ENCODE data around the gene PAQR7.

The PAQR7 gene

DNA sequence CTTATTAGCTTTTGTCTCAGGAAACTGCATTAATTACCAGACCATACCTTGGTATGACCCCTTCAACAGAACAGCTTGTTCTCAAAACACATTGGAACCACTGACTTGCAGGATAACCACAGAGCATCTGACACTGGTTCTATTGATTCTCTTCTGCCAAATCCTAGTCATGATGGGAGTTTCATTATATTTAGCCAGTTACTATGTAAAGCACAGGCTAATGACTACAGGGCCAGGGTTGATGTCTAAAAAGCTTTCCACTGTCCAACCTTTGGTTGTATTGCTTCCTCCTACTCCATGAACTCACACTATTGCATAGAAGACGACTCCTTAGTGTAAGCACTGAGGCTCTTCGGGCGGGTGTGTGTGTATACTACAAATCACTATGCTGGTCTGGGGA is 27.0 kb upstream of the PAQR7 start:
- peak; percentile 74 for DNase-seq (ENCODE audit: low spot score)

DNA sequence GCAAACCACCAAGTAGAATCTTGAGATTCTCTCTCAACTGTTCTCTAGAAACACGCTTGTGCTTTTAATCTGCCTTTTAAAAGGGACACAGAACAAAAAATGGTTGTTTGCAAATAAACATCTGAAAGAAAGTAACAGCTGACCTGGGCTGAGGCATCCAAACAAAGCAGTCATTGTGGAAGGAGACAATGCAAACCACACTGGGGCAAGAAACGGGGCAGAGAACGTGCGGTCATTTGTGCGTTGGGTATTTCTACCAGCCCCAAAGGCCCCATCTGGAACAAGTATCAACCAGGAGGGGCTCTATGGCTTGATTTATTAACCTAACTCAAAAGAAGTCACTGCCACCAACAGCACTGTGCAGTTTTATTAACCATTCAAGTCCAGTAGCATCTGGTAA is 24.7 kb upstream of the PAQR7 start:
- DNase-seq (ENCODE audit: low spot score): peak; percentile 97

- DNase-seq (ENCODE audit: low spot score): peak; percentile 77
Observed at GRCh38 chr1:25899792-25900191, 24.3 kb upstream of the PAQR7 start.

GRCh38 chr1:25898223-25899015 is 22.9 kb upstream of the PAQR7 start:
- DNase-seq (ENCODE audit: low spot score): no peak

GRCh38 chr1:25897754-25898153 is 22.2 kb upstream of the PAQR7 start:
- DNase-seq (ENCODE audit: low spot score): peak; percentile 42

GRCh38 chr1:25896266-25896665 is 20.8 kb upstream of the PAQR7 start:
- DNase-seq (ENCODE audit: low spot score): peak; percentile 51

DNA sequence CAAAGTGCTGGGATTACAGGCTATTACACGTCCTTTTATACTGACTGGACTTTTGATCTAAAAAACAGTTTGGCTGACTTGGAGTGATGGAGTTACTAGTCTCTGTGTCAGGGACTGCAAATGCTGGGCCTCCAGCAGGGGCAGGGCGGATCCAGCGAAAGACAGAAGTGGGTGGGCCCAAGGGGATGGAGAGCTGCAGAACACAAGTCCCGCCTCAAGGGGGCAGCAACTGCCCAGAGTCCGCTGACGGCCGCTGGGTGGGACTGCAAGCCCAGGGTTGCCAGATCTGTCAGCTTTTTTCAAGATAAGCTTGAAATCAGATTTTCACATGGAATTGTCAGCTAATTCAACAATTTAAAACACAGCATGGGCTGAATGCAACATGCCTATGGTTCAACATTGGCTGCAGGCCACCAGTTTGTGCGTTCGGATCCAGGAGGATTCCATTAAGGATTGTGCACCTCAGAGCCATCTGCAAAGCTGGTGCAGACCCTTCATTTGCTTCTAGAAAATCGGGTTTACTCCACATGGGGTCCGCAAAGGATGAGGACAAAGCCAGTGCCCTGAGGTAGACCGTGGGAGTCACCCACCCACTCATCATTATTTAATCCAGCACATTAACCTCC is 20.0 kb upstream of the PAQR7 start:
- peak; percentile 94 for DNase-seq (ENCODE audit: low spot score)

DNA sequence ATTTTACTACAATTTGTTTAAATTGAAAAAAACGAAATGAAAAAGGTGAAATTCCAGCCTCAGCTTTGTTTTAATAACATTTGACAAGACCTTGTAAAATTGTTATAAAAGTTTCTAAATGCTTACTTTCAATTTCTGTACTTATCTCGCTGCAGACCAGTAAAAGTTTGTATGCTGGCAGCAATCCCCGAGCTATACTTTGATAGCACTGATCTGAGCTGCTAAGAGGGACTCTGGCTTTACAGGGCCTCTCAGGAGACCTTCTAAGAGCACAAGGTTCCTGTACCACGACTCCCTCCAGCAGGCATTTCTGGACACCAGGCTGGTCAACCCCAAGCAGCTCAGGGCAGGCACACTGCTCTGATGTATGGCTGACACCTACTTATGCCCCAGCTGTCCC is 17.6 kb upstream of the PAQR7 start:
- DNase-seq (ENCODE audit: low spot score): no peak

- no peak for DNase-seq (ENCODE audit: low spot score)
Observed at GRCh38 chr1:25891606-25892005, 16.1 kb upstream of the PAQR7 start.

GRCh38 chr1:25890239-25891034 is 14.9 kb upstream of the PAQR7 start:
- DNase-seq (ENCODE audit: low spot score): no peak

GRCh38 chr1:25889470-25889869 is 14.0 kb upstream of the PAQR7 start:
- DNase-seq (ENCODE audit: low spot score): no peak

DNA sequence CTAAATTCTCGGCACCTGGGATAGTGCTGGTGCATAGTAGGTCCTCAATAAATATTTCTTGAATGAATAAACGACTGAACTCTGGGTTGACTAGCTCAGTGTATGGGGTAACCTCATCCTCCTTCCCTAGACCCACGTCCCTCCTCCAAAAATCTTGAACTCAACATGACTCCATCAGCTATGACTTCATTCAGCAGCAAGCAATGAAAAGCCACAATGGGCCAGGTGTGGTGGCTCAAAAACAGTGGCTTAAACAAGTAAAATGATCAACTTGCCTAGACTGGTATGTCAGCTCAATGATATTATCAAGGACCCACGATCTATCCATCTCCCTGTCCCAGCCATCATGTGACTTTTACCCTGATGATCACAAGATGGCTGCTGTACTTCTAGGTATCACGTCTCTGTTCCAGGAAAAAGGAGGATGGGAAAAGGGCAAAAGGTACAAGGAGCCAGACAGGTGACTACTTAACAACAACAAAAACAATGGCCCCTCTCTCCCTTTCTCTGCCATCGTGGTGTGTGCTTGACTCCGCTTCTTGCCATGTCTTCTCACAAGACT is 13.0 kb upstream of the PAQR7 start:
- no peak for DNase-seq (ENCODE audit: low spot score)

- DNase-seq (ENCODE audit: low spot score): no peak
Observed at GRCh38 chr1:25885602-25886001, 10.1 kb upstream of the PAQR7 start.

DNA sequence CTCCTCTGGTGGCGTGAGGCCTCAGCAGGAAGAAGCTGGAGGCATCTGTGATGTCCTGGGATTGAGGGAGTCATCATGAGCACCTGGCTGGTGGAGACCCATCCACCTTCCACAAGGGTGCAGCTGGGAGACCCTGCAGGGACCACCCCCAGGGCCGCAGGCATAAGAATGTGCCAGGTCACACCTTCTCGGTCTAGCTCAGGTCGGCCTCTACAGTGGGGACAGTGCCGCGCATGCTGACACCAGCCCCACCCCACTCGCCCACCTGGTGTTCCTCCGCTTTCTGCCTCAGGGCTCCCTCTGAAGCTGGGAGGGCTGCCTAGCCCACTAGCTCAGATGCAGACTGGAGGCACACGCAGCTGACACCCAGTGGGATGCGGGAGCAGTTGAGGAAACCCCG is 5.8 kb upstream of the PAQR7 start:
- no peak for DNase-seq (ENCODE audit: low spot score)

GRCh38 chr1:25880518-25880917 is 5.0 kb upstream of the PAQR7 start:
- DNase-seq (ENCODE audit: low spot score): no peak

- DNase-seq (ENCODE audit: low spot score): no peak
Observed at GRCh38 chr1:25879675-25880074, 4.2 kb upstream of the PAQR7 start.

- no peak for DNase-seq (ENCODE audit: low spot score)
Observed at GRCh38 chr1:25878690-25879089, 3.2 kb upstream of the PAQR7 start.

GRCh38 chr1:25877155-25877554 is 1.6 kb upstream of the PAQR7 start:
- DNase-seq (ENCODE audit: low spot score): no peak

GRCh38 chr1:25876693-25877077 is 1.2 kb upstream of the PAQR7 start:
- DNase-seq (ENCODE audit: low spot score): no peak

- no peak for DNase-seq (ENCODE audit: low spot score)
Observed at GRCh38 chr1:25875856-25876692, 566 bp upstream of the PAQR7 start.

GRCh38 chr1:25874635-25875153 is 814 bp downstream of the PAQR7 start:
- no peak for DNase-seq (ENCODE audit: low spot score)

- DNase-seq (ENCODE audit: low spot score): no peak
Observed at GRCh38 chr1:25874209-25874608, 1.3 kb downstream of the PAQR7 start.
